ENCODE measurements around the gene MAF. TPM values are rescaled to one million over a fixed set of nuclear protein-coding genes. Genes with fewer than 3 reads are reported as not detected.

MAF gene
- total RNA-seq (2014; rRNA removed; shearing (Covaris generic)) = 6.6 and 7.9 TPM in 2 replicates

DNA sequence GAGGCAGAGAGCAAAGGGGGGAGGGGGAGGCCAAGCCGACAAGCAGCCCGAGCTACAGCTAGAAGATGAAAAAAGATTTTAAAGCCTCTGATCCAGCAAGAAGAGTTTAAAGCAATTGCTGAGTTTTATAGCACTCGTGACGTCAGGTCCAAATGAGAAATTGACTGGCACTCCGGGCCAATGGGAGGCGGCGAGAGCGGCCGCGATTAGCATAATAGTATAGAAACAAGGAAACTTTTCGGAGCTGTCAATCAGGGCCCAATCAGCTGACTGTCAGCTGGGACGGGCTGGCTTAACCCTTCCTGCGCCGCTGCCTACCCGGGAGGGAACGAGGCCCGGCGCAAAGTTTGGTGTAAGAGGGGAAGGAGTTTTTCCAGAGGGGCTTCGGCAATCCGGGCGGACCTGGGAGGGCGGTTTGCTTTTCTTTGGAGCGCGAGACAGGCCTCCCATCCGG lies at the start of gene MAF:
TSS of gene MAF (minus strand) at position 100 of the 454 bp plus-strand sequence. CDS start 835 bp downstream, outside the sequence.
- peak; percentile 95 for DNase-seq (ENCODE audit: low spot score)

DNA sequence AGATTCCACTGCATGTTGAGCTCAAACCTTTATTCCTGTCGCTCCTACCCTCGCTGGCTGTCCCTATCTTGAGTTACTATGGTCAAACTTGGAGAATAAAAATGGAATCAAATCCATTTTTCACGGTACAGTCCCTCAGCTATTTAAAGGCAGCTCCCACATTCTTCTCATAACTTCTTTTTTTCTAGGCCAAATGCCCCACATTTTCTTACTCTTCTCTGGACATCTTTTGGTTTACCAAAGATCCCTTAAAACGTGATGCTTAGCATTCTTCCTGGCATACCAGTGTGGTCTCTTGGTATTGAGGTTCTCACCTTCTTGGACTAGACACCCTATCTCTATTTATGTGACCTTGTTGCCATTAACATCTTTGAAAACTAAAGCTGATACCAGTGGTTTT lies 48.3 kb upstream of the MAF start:
- no peak for DNase-seq (ENCODE audit: low spot score)

DNA sequence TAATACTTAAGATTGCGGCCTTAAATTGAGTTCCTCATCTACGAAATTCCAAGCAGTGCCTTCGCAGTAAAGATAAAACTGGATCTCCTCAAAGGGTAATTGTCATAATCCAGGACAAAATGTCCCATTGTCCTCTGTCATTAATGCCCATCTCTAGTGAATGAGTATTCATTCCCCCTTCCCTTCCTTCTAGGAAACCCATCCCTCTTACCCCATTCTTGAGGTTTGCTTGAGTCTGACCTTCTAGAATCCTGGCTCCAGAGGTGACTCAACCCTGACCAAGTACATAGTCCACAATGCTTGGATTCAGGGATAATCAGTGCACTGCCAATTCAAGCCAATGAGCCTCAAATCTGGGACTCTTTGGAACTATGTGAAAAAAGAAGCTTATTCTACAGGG lies 47.0 kb upstream of the MAF start:
- no peak for DNase-seq (ENCODE audit: low spot score)

DNA sequence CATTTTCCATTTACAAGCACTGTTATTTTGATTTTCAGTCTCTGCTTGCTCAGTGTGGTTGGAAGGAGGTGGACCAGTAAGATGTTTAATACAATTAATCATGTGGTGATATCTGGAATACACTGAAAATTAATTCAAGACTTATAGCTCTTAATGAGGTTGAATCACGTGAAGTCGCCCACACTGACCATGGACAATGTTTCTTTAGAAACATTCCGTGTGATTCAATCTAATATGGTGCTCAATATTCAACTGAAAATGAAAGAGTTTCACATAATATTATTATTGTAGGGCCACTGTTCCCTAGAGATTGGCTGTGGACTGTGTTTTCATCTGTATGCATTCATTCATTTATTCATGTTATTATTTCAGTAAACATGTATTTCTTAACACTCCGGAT lies 45.2 kb upstream of the MAF start:
- DNase-seq (ENCODE audit: low spot score) = no peak

DNA sequence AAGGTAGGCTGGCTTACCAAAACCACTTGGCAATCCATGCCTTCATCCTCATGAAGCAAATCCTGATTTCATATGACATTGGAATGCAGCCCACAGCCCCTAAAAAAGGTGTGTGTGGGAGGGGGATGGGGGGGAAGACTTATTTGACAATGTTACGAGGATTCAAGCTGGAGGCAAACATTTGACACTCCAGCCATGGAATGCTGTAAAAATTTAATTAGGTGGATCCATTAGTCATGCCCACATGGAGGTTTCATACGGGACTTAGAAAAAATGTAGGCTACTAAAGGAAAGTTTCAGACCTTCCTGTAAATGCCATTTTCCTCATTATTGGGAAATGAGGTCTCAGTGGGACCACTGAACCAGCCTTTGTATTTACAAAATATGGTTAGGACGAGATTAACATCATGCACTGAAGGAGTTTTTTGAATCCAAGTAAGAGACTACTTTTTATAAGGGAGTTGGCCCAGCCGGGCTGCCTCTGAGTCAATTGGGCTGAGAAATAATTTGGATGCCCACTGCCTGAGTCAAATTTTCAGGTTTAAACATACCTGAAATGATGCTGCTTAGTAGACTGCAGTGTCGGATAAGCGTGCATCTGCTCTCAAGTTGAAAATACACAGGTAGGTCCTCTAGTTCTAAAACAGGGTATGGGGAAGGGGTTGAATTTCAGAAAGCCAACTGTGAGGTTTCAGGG lies 44.6 kb upstream of the MAF start:
- no peak for DNase-seq (ENCODE audit: low spot score)

DNA sequence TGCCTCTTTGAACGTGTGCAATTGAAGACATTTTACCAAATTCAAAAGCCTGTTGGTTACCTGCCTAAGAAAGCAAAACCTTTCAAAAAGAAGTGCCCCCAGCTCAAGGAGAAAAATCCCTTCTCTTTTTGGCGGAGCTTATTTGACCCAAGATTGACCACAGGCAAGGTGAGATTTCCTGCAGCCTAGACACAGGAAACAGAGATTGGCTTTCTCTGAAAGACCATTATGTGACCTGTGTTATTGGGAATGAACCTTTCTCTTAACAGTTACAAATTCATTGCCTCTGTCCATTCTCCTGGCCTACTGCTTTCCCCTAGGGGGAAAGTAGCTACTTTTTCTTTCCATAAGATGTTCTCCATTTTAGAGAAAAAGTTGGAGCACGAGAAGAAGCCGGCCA lies 42.1 kb upstream of the MAF start:
- no peak for DNase-seq (ENCODE audit: low spot score)

DNA sequence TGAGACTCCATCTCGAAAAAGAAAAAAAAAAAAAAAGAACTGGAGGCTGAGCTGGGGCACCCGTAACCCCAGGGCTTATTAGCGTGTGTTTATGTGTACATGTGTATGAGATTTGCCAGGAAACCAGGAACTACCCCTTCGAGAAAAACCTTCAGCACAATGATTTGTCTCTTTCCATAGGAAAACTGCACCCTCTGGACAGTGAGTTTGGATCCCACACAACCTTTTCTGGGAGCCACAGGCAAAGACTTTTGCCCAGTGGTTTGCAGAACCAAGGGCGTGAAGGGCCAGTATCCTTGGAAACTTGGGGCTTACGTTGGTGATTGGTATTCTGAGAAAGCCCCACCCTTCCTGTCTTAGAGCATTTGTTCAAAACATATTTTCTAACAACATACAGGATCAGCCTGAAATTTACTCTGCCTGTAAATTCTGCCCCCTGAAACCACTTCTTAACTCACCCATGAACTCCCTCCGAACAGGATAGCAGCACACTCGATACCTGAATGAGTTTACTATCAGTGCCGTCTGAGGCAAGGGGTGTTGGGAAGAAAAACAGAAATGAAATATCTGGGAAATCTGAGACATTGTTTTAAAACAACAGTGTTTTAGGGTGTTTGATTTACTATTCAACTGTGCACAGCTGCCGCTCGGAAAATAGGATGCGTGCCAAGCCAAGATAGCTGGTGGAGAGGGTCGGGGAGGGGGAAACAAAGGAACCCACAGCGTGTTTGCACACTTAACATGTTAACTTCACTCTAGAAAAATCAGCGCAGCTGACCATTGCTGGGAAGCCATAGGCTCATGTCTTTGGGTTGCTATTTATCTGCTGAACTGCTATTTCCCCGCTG lies 40.2 kb upstream of the MAF start:
- peak; percentile 21 for DNase-seq (ENCODE audit: low spot score)

DNA sequence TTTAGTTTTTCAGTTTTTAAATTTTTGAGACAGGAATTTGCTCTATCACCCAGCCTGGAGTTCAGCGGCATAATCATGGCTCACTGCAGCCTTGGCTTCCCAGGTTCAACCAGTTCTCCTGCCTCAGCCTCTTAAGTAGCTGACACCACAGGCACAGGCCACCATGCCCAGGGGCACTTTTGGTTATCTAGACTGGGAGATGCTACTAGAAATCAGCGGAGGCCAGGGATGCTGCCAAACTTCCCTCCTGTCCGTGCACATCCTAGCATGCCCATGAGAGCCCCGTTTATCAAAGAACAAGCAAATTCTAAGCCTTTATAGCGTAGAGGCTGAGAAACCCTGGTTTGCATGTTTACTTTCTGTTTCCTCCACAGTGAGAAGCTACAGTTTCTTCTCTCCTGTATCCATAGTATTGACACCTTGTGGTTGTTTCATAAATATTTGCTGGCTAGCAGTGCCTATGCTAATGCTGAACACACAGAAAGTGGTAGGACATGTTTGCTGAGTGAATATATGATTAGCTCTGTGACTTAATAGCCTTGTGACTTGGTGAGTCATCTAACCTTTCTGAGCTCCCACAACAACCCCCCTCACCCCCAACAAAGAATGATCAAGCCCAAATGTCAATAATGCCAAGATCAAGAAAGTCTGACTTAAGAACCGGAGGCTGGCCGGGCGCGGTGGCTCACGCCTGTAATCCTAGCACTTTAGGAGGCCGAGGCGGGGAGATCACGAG lies 39.2 kb upstream of the MAF start:
- no peak for DNase-seq (ENCODE audit: low spot score)

DNA sequence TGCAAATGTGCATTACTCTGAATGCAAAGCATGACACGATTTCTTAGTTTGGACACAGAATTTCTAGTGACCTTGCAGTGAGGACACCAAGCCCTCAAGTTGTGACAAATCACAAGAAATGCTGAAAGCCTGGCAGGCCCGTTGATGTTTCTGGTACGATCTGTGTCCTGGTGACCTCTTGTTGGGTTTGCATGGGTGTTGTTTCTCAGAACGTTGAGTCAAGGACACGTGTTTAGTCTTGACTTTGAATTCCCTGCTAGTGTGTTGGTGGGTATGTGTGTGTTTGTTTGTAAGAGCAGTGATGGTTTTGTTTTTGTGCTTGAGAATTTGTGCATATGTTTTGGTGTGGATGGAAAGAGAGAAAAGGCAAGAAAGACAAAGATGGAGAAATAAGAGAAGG lies 37.8 kb upstream of the MAF start:
- DNase-seq (ENCODE audit: low spot score) = no peak

DNA sequence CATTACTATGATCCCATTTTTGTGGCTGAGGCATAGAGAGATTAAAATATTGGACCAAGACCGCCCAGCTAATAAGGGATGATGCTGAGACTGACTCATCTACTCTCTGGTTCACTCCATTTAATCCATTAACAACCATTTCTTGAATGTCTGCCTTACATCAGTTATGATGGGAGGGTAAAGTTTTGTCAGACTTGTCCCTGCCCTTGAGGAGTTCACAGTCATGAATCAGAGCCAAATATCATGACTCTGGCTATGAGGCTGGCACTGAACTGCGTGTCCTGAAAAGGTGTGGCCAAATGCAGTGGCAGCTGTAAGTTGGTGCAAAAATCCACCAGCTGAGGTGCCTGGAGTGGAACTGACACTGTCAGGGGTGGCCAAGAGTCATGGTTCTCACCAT lies 35.0 kb upstream of the MAF start:
- no peak for DNase-seq (ENCODE audit: low spot score)

DNA sequence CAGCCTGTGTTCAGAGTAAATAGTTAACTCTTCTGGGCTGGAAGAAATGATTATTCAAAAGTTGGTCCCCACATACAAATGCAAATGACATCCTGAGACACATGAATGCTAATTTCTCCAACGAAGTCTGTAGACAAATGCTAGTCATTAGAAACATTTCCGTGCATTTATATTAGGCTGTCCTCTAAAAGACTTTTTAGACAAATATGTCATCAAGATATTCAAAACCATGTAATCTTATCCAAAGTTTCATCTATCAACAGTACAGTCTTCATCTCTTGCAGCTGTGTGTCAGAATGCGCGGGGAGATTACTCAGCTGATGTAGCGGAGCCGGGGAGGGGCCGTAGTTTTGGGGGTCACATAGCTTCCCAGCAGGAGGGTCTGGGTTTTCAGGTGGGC lies 33.8 kb upstream of the MAF start:
- no peak for DNase-seq (ENCODE audit: low spot score)

DNA sequence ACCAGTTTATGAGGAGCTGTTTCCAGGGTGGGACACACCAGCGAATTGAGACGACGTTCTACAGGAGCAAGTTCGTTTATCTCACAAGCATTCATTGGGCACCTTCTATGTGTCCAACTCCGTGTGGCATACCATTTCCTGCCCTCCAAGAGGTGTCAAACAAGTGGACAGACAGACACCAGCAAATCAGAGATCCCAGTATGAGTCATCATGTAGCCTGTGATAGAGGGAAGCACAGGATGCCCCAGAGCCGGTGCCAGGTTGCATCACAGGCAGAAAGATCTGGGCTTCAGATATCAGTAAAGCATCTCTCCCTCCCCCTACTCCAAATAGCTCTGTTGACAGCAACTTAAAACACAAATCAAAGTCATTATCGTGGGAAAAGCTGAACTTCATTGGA lies 31.8 kb upstream of the MAF start:
- DNase-seq (ENCODE audit: low spot score) = no peak

DNA sequence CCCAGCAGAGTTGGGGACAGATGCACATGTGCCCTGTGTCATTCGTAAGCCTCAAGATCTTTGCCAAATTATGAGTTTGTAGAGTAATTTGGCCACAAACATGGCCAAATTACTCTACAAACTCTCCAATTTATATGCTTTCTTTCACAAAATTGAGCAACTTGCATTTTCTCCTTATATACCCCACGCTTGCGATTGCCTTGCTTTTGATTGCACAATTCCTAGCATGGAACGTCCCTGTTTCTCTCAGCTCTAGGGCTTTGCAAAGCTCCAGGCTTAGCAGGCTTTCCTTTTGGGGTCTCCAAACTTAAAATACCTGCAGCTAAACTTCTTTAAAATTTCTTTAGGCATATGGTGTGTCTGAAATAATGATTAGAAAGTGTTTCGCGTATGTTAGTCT lies 28.5 kb upstream of the MAF start:
- no peak for DNase-seq (ENCODE audit: low spot score)

DNA sequence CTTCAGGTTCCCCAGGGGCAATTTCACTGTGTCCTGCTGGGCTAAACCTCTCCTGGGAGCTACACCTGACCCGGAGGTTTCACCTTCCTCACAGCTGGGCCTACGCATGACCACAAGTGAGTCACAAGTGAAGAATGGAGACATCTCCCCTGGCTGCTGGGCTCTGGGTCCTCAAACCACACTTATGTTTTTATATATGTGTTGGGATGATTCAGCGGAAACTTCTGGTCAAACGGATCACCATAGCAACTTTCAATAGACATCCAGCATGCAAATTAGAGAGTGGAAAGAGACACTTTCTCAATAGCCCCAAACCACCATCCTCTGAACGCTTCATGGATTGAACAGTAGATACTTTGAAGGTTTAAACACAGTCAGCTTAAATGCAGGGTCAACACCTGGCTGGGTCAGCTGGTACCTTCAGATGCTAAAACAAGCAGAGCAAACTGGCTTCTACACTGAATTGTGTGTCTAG lies 28.0 kb upstream of the MAF start:
- DNase-seq (ENCODE audit: low spot score) = peak; percentile 82

DNA sequence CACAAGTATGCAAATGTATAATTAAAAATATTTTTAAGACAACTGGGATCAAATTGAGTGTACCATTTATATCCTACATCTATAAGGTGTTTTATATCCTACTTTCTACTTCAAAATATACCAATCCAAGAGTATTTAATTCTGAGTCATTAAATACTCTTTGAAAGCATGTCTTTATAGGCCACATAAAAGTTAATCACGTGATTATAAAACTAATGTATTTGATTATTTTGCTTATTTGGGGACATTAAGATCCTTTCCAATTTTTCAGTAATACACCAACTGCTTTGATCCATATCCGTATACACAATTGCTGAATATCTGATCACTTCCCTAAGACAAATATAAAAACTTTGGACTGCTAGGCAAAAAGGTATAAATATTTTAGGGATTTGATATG lies 26.6 kb upstream of the MAF start:
- DNase-seq (ENCODE audit: low spot score) = no peak

DNA sequence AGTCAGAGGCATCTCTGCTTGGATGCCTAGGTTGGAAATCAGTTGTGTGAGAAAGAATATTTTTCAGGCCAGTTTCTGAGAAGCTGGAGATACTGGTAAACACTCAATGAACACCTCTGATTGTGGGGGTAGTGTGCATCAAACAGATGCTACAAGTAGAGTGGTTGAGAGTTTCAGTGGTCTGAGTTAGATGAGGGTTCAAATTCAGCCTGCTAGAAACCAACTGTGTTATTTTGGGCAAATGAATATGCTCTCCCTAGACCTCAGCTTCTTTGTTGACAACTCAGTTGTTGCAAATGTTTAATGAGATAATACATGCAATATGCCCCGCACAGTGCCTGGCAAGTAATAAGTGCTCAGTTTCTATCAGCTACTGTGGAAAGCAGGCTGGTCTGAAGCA lies 25.2 kb upstream of the MAF start:
- DNase-seq (ENCODE audit: low spot score) = no peak

DNA sequence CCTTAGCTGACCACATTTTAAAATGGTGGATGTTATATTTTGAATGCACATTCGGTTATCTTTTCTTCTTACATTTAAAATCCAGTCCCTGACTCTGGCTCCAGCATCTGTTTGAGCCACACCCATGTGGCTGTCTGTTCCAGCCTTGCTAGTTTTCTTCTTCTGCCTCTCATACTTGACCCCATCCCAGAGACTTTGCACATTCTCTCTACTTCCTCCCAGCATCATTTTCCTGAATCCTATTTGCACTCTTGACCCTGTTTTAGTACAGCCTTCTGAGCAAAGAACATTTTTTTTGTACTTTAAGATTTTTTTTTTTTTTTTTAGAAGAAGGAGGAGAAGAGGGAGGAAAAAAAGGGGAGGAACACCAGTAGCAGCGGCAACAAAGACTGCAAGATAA lies 23.3 kb upstream of the MAF start:
- DNase-seq (ENCODE audit: low spot score) = no peak

DNA sequence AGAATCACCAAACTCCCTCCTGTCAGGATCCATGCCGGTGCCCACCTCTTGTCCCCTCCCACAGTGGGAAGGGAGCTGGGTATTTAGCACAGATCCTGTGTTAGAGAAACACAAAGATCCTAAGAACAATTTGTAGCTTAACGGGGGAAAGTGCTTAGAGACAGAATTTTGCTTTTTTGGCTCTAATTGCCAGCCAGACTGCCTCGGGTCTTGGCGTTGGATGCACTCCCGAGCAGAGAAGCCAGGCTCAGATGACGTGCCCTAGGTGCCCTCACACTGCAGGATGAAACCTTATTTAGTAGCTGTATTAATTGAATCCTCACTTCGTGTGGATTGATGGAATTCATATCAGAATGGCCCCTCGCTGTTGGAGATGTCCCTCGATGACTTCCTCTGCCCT lies 22.5 kb upstream of the MAF start:
- no peak for DNase-seq (ENCODE audit: low spot score)

DNA sequence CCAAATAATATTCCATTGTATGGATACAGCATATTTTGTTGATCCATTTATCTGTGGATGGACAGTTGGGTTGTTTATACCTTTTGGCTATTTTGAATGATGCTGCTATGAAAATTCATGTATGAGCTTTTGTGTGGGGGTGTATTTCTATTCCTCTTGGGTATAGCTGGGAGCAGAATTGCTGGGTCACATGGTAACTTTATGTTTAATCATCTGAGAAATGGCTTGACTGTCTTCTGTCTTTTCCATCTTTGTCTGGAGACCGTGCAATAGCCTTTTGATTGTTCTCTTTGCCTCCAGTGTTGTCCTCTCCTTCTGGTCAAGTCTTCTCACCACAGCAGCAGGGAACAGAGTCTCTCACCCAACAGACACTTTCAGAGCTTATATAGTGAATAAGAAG lies 20.5 kb upstream of the MAF start:
- DNase-seq (ENCODE audit: low spot score) = no peak

DNA sequence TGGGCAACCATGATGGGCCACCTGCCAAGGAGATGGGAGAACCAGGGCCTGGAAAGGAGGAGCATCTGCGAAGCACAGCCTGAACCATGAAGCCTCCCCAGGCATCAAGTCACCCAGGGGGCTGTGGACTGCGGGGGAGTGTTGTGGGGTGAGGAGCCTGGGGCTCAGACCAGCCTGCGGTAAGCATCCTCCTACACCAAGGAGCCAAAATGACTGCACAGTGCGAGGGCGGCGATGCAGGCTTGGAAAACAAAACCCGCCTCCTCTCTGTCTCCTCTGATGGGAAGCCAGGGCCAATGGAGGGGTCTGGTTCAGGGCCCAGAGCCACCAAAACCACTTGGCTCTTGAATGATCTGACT lies 18.1 kb upstream of the MAF start:
- DNase-seq (ENCODE audit: low spot score) = no peak

DNA sequence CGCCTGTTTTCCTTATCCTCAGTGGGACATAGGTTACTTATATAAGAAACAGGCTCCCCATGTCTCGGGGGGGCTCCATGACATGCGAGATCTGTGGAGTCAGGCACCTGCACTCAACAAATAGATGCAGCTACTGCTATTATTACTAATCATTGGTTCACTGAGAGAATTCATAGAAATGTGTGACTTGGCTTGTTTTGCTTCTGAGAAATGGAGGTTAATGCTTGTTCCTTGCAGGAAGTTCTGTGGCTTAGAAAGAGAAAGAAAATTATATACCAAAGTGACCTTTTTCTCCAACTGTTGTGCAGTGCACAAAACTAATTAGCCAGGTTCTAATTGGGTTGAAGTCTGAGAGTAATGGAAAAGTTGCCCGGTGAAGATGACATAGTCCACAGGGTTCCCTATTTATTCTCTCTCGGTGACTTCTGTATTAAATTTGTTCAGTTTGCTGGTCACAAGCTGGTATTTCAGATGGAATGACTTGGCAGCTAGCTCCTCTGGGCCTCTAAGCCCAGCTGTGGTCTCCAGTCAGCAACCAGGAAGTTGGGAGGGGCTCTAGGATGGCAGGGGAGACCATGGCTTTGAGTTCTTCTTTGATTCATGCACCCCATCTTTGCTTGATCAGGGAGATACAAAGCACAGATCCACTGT lies 17.6 kb upstream of the MAF start:
- DNase-seq (ENCODE audit: low spot score) = no peak

DNA sequence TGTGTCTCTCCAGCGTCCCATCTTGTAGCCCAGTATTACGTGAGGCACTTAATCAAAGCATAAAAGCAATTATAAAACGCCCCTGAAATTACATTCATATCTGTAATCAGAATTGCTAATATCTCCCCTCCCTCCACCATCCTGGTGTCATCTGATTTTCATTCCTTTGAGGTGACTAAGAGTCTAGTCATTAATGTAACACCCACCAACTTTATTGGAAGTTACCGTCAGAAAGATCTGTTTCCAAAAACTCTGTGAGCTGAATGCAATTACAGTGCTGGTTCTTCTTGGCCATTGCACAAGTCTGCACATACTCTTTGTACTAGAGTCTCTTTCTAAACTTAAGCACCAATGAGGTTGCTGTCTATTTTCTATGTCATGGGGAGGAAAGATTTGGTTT lies 12.5 kb upstream of the MAF start:
- no peak for DNase-seq (ENCODE audit: low spot score)

Measured in H4 (cell line).